ENCODE measurements around the gene FAM72D.
"Not testable (repeated sequence)": the region's sequence is repeated elsewhere in the genome, so short reads cannot be mapped to it uniquely, and the experiment has no call there.

The FAM72D gene

GRCh38 chr1:145082483-145083255, 13.1 kb upstream of the FAM72D start:
- not testable (repeated sequence) for DNase-seq (ENCODE audit: low read depth)

- DNase-seq (ENCODE audit: low read depth), result not testable (repeated sequence)
Observed at GRCh38 chr1:145093517-145094149, 2.1 kb upstream of the FAM72D start.

GRCh38 chr1:145094655-145095211, 1.0 kb upstream of the FAM72D start:
- DNase-seq (ENCODE audit: low read depth), result not testable (repeated sequence)

GRCh38 chr1:145101725-145102124, 6.0 kb downstream of the FAM72D start:
- DNase-seq (ENCODE audit: low read depth), result not testable (repeated sequence)

GRCh38 chr1:145103294-145103693, 7.5 kb downstream of the FAM72D start:
- DNase-seq (ENCODE audit: low read depth), result not testable (repeated sequence)

GRCh38 chr1:145111674-145112073, 15.9 kb downstream of the FAM72D start:
- not testable (repeated sequence) for DNase-seq (ENCODE audit: low read depth)

GRCh38 chr1:145112703-145113102, 16.9 kb downstream of the FAM72D start:
- not testable (repeated sequence) for DNase-seq (ENCODE audit: low read depth)

GRCh38 chr1:145114560-145115057, 18.8 kb downstream of the FAM72D start:
- DNase-seq (ENCODE audit: low read depth), result not testable (repeated sequence)

- not testable (repeated sequence) for DNase-seq (ENCODE audit: low read depth)
Observed at GRCh38 chr1:145115587-145116493, 20.1 kb downstream of the FAM72D start.

- not testable (repeated sequence) for DNase-seq (ENCODE audit: low read depth)
Observed at GRCh38 chr1:145119842-145120241, 24.1 kb downstream of the FAM72D start.

GRCh38 chr1:145122344-145123061, 26.7 kb downstream of the FAM72D start:
- not testable (repeated sequence) for DNase-seq (ENCODE audit: low read depth)

GRCh38 chr1:145123062-145123395, 27.3 kb downstream of the FAM72D start:
- DNase-seq (ENCODE audit: low read depth), result not testable (repeated sequence)

GRCh38 chr1:145123992-145124641, 28.3 kb downstream of the FAM72D start:
- DNase-seq (ENCODE audit: low read depth), result not testable (repeated sequence)

- DNase-seq (ENCODE audit: low read depth), result not testable (repeated sequence)
Observed at GRCh38 chr1:145125112-145125511, 29.3 kb downstream of the FAM72D start.

GRCh38 chr1:145127144-145127543, 31.4 kb downstream of the FAM72D start:
- not testable (repeated sequence) for DNase-seq (ENCODE audit: low read depth)

GRCh38 chr1:145128697-145129469, 33.1 kb downstream of the FAM72D start:
- DNase-seq (ENCODE audit: low read depth), result not testable (repeated sequence)

- not testable (repeated sequence) for DNase-seq (ENCODE audit: low read depth)
Observed at GRCh38 chr1:145134476-145134875, 38.7 kb downstream of the FAM72D start.

- DNase-seq (ENCODE audit: low read depth), result not testable (repeated sequence)
Observed at GRCh38 chr1:145140549-145140948, 44.8 kb downstream of the FAM72D start.

- not testable (repeated sequence) for DNase-seq (ENCODE audit: low read depth)
Observed at GRCh38 chr1:145144264-145144913, 48.6 kb downstream of the FAM72D start.
